ENCODE results near the gene GATA5.

The GATA5 gene

GRCh38 chr20:62475772-62476055, at the start of gene GATA5:
TSS of gene GATA5 (minus strand) at chr20:62475995. CDS start at chr20:62475521, 474 bp downstream.
- no peak for DNase-seq

- DNase-seq: no peak
These were observed 49.2 kb upstream of the GATA5 start for GRCh38 chr20:62525014-62525413.

GRCh38 chr20:62524505-62524911, 48.7 kb upstream of the GATA5 start:
- no peak for DNase-seq

GRCh38 chr20:62523473-62524203, 47.8 kb upstream of the GATA5 start:
- DNase-seq: no peak

- DNase-seq: no peak
These were observed 47.1 kb upstream of the GATA5 start for GRCh38 chr20:62522748-62523396.

- no peak for DNase-seq
These were observed 44.0 kb upstream of the GATA5 start for GRCh38 chr20:62519826-62520225.

GRCh38 chr20:62518911-62519310, 43.1 kb upstream of the GATA5 start:
- no peak for DNase-seq

GRCh38 chr20:62517901-62518610, 42.3 kb upstream of the GATA5 start:
- DNase-seq: no peak

GRCh38 chr20:62517168-62517567, 41.4 kb upstream of the GATA5 start:
- DNase-seq: no peak

- DNase-seq: no peak
These were observed 40.5 kb upstream of the GATA5 start for GRCh38 chr20:62516338-62516737.

GRCh38 chr20:62515826-62516225, 40.0 kb upstream of the GATA5 start:
- DNase-seq: no peak

GRCh38 chr20:62515280-62515679, 39.5 kb upstream of the GATA5 start:
- DNase-seq: no peak

- DNase-seq: no peak
These were observed 38.2 kb upstream of the GATA5 start for GRCh38 chr20:62513991-62514390.

- DNase-seq: no peak
These were observed 36.3 kb upstream of the GATA5 start for GRCh38 chr20:62511915-62512610.

- DNase-seq: no peak
These were observed 35.6 kb upstream of the GATA5 start for GRCh38 chr20:62511300-62511914.

GRCh38 chr20:62508641-62509051, 32.9 kb upstream of the GATA5 start:
- DNase-seq: no peak

GRCh38 chr20:62507991-62508640, 32.3 kb upstream of the GATA5 start:
- DNase-seq: no peak

GRCh38 chr20:62507323-62507722, 31.5 kb upstream of the GATA5 start:
- DNase-seq: no peak

GRCh38 chr20:62506791-62507190, 31.0 kb upstream of the GATA5 start:
- DNase-seq: no peak

GRCh38 chr20:62506087-62506486, 30.3 kb upstream of the GATA5 start:
- no peak for DNase-seq

GRCh38 chr20:62505337-62506045, 29.7 kb upstream of the GATA5 start:
- no peak for DNase-seq

GRCh38 chr20:62504323-62504722, 28.5 kb upstream of the GATA5 start:
- DNase-seq: no peak
